Body of pancreas (tissue), 4 donors: ENCODE data around the gene ADCY7. TPM values are rescaled to one million over a fixed set of nuclear protein-coding genes. Genes with fewer than 3 reads are reported as not detected.
A peak's percentile ranks its signal among the peaks of the same experiment; 100 is the strongest.

Experiments
- ATAC-seq: fragments of 150-250 bp; one replicate; pipeline ENCODE4 v1.9.1; 2016
- DNase-seq, 4 donors: peaks; one replicate each; pipeline ENCODE4 v3.0.0-alpha.2; 2019
- H3K27ac ChIP-seq, 4 donors: fragments of 200-600 bp; sonication (generic); 1 replicate in 3 of 4; 2 replicates in 1 of 4; pipeline versions ENCODE4 v1.5.1 to v1.6.1; 2016 to 2019; ENCODE audit warnings: mild to moderate bottlenecking in 1 of 4, mixed read lengths in 1 of 4, moderate library complexity in 1 of 4
- H3K27me3 ChIP-seq, 2 donors: fragments of 200-600 bp; sonication (generic); one replicate each; pipeline ENCODE4 v1.6.0; 2016; ENCODE audit warnings: mild to moderate bottlenecking in 1 of 2
- H3K36me3 ChIP-seq, 2 donors: fragments of 200-600 bp; sonication (generic); replicated peaks in 1 of 2; 2 replicates each; pipeline ENCODE4 v1.5.1; 2016; ENCODE audit warnings: low read depth in 2 of 2; ENCODE audit not compliant: insufficient read depth in 1 of 2
- H3K4me1 ChIP-seq: fragments of 200-600 bp; sonication (generic); one replicate; pipeline ENCODE4 v1.6.0; 2016
- H3K4me3 ChIP-seq, 2 donors: fragments of 200-600 bp; sonication (generic); 1 replicate in 1 of 2; 2 replicates in 1 of 2; pipeline ENCODE4 v1.5.1; 2016 to 2019
- H3K9me3 ChIP-seq, 3 donors: fragments of 200-600 bp; sonication (generic); 1 replicate in 2 of 3; 2 replicates in 1 of 3; pipeline ENCODE4 v1.5.1; 2016
- POLR2A ChIP-seq, 3 donors: fragments of 450-650 bp; IDR thresholded peaks; one replicate each; pipeline ENCODE4 v1.6.1; 2016; ENCODE audit warnings: antibody characterized with exemption in 3 of 3, mild to moderate bottlenecking in 2 of 3
- WGBS, 2 donors: methylation state at CpG; one replicate each; pipeline ENCODE4 v1.1.5; 2017; 5-methylcytosine and 5-hydroxymethylcytosine counted together
- intact Hi-C: fragments of 100-400 bp; cut with DNase I; formaldehyde crosslinking; loops from one replicate; pipeline ENCODE4 v1.15.1; 2023
- total RNA-seq, 2 donors: library from RNA; depleted of rRNA; stranded (reverse); fragments of >200 nt; gene quantifications; one replicate each; pipeline ENCODE4 v1.1.0, GENCODE V29; 2016
- TF ChIP-seq, protein P1 (sequence below), 7 experiments: fragments of 450-650 bp in 4 of 7; fragments of 200-600 bp in 3 of 7; sonication (generic) in 3 of 7; IDR thresholded peaks; one replicate each; pipeline ENCODE4 v1.5.1; 2016 to 2019; ENCODE audit warnings: antibody characterized with exemption in 7 of 7

ADCY7 gene
- total RNA-seq, 2 donors from 2014 or later = 4.9 to 8.6 TPM

DNA sequence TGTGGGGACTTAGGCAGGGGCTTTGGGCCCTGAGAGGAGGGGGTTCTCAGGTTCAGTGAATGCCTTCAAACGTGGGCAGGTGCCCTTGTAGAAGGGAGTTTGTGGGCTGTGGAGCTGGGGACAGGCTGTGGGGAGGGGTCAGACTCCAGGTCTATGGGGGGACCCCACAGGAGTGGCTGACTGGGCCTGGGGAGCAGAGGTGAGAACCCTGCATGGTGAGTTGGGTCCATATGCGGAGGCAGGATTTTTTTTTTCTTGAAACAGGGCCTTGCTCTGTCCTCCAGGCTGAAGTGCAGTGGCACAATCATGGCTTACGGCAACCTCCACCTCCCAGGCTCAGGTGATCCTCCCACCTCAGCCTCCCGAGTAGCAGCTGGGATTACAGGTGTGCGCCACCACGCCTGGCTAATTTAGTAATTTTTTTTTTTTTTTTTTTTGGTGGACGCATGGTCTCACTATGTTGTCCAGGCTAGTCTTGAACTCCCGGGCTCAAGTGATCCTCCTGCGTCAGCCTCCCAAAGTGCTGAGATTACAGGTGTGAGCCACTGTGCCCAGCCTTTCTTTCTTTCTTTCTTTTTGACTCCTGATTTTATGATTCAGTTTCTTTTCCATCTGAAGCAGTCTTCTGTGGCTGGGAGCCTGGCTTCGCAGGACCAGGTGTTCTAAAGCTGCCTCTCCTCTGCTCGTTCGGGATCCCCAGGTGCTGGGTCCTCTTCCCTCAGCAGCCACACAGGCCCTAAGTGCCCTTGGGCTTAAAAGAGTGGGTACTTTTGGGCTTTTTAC, 19.0 kb upstream of the ADCY7 start:
- H3K4me3 ChIP-seq = no peak overlapping the region
- 84 to 87% methylated on average over 12 of the region's 12 CpGs for WGBS, 2 donors

DNA sequence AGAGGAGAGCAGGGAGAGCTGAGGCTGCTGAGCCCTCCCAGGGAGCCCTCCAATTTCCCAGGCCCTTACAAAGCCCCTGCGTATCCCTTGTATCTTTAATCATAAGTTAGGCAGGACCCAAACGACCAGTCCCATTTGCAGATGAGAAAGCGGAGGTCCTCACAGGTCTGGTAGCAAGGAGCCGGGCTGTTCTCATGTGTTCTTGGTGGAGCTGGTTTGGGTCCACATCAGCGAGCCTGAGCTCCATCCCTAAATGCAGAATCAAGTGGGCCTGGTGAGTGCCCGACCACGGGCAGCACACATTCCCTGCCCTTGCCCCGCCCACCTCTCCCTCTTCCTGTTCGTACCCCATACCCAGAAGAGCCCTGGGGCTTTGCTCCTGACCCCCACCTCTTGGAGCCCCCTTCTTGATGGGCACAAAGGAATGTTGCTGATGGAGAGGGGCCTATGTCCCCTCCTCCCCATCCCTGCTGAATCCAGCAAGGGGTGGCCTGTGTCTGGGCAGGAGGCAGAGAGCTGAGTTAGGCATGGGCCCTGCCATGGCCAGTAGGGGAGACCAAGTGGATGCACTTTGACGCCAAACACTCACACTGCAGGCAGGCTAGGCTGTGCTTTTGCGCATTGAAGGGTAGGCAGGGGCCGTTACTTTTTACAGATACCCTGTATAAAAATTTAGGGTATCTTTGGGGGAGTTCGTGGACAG, 18.3 kb upstream of the ADCY7 start:
- DNase-seq (no peak), ATAC-seq (no peak)
- H3K36me3 ChIP-seq = no peaks in the 10 kb centered on the region
- TF ChIP-seq, protein P1, sequence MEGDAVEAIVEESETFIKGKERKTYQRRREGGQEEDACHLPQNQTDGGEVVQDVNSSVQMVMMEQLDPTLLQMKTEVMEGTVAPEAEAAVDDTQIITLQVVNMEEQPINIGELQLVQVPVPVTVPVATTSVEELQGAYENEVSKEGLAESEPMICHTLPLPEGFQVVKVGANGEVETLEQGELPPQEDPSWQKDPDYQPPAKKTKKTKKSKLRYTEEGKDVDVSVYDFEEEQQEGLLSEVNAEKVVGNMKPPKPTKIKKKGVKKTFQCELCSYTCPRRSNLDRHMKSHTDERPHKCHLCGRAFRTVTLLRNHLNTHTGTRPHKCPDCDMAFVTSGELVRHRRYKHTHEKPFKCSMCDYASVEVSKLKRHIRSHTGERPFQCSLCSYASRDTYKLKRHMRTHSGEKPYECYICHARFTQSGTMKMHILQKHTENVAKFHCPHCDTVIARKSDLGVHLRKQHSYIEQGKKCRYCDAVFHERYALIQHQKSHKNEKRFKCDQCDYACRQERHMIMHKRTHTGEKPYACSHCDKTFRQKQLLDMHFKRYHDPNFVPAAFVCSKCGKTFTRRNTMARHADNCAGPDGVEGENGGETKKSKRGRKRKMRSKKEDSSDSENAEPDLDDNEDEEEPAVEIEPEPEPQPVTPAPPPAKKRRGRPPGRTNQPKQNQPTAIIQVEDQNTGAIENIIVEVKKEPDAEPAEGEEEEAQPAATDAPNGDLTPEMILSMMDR (IDR thresholded peaks at IDR 0.05) = no peak
- no peak for TF ChIP-seq POLR2A (IDR thresholded peaks at IDR 0.05)
- WGBS, 2 donors = 86 to 90% methylated on average over 13 of the region's 13 CpGs
- peaks cover 16% of the 10 kb centered on the region for H3K4me1 ChIP-seq
- H3K27ac ChIP-seq = no peak overlapping the region
- intact Hi-C loops = loop anchor here (10.0 kb wide), 2 partner anchors 107 to 417 kb away; no protein-coding TSS in a partner anchor
- no peaks in the 10 kb centered on the region for H3K27me3 ChIP-seq
- H3K4me3 ChIP-seq = no peak overlapping the region
- no peaks in the 10 kb centered on the region for H3K9me3 ChIP-seq

More for the DNA sequence above, 19.0 kb upstream of the ADCY7 start:
- no peak for ATAC-seq
- no peak for DNase-seq
- no peaks in the 10 kb centered on the region for H3K9me3 ChIP-seq
- no peak overlapping the region for H3K27ac ChIP-seq
- intact Hi-C loops = loop anchor here (10.0 kb wide), 2 partner anchors 107 to 417 kb away; no protein-coding TSS in a partner anchor
- TF ChIP-seq POLR2A (IDR thresholded peaks at IDR 0.05) = no peak
- TF ChIP-seq, protein P1 (IDR thresholded peaks at IDR 0.05) = no peak
- H3K4me1 ChIP-seq = peaks cover 16% of the 10 kb centered on the region
- no peaks in the 10 kb centered on the region for H3K36me3 ChIP-seq
- no peaks in the 10 kb centered on the region for H3K27me3 ChIP-seq

DNA sequence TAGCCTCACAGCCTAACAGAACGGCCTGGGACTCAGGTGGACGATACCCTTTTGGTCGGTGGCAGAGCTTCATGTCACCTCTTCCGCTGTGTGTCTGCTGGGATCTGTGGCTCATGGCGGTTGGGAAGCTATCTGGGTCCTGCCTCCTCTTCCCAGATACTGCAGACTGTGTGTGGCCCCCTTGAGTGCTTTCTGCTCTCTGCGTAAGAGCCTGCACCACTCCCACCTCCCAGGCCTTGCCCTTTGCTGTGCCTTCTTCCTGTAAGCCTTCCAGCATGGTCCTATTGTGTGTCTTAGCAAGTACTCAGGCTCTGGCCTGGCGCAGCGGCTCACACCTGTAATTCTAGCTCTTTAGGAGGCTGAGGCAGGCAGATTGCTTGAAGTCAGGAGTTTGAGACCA, 17.5 kb upstream of the ADCY7 start:
- ATAC-seq (no peak), DNase-seq (no peak)
- WGBS, 2 donors = 89 to 95% methylated on average over 7 to 8 of the region's 8 CpGs
- no peaks in the 10 kb centered on the region for H3K9me3 ChIP-seq
- no peak overlapping the region for H3K4me3 ChIP-seq
- no peaks in the 10 kb centered on the region for H3K27me3 ChIP-seq
- intact Hi-C loops = loop anchor here (10.0 kb wide), 2 partner anchors 106 to 416 kb away; no protein-coding TSS in a partner anchor
- H3K27ac ChIP-seq = no peak overlapping the region
- H3K4me1 ChIP-seq = peaks cover 16% of the 10 kb centered on the region
- no peaks in the 10 kb centered on the region for H3K36me3 ChIP-seq
- TF ChIP-seq POLR2A (IDR thresholded peaks at IDR 0.05) = no peak
- TF ChIP-seq, protein P1 (IDR thresholded peaks at IDR 0.05) = no peak

DNA sequence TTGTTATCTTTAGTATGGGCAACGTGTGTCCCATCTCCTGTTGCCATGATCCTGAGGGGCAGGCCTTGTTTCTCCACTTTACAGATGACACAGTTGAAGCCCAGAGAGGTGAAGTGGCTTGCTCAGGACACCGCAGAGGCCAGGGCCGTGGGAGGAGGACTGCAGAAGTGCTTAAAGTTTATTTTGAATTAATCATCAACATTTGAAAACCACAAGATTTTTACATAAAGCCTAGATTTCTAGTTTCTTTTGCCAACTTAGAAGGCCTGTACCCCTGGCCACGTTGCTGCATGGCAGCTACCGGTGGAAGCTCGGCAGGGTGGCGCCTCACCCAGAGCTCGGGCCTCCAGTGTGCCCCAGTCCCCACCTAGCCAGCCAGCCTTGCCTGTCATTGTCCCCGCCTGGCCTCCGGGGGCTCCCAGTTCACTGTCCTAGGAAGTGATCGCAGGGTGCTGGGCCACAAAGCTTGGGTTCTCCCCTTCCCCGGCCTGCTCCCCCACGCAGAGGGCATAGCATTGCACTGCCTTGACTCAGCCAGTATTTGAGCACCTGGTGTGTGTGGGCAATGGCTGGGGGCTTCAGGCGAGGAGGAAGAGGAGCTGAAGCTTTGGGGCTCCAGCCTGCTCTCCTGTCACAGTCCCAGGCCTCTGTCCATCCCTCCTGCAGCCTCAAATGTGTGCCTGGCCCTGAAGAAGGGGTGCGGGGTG, 14.8 kb upstream of the ADCY7 start:
- DNase-seq = peak in 1 of 4 donors; percentile 35

More for the DNA sequence above, 14.8 kb upstream of the ADCY7 start:
- ATAC-seq = no peak
- 81 to 88% methylated on average over 10 to 15 of the region's 15 CpGs for WGBS, 2 donors
- intact Hi-C loops = no loop called here
- H3K27ac ChIP-seq = no peak overlapping the region
- TF ChIP-seq POLR2A (IDR thresholded peaks at IDR 0.05) = no peak
- TF ChIP-seq, protein P1 (IDR thresholded peaks at IDR 0.05) = no peak
- H3K9me3 ChIP-seq = no peaks in the 10 kb centered on the region
- no peaks in the 10 kb centered on the region for H3K36me3 ChIP-seq
- peaks cover 1% of the 10 kb centered on the region for H3K4me1 ChIP-seq
- H3K4me3 ChIP-seq = no peak overlapping the region
- H3K27me3 ChIP-seq = no peaks in the 10 kb centered on the region
